ENCODE measurements around the gene HPCAL1.

GRCh38 chr2:10452312-10452711 lies 149.6 kb downstream of the HPCAL1 start:
- TF ChIP-seq CTCF (IDR thresholded peaks at IDR 0.05) (no peak), POLR2A (IDR thresholded peaks at IDR 0.05) (no peak)
